ENCODE results near the gene INSRR. TPM values are rescaled to one million over a fixed set of nuclear protein-coding genes. Genes with fewer than 3 reads are reported as not detected.

INSRR gene
- total RNA-seq, 2 donors from 2014 or later: under 0.01 TPM; not detected in 1

DNA sequence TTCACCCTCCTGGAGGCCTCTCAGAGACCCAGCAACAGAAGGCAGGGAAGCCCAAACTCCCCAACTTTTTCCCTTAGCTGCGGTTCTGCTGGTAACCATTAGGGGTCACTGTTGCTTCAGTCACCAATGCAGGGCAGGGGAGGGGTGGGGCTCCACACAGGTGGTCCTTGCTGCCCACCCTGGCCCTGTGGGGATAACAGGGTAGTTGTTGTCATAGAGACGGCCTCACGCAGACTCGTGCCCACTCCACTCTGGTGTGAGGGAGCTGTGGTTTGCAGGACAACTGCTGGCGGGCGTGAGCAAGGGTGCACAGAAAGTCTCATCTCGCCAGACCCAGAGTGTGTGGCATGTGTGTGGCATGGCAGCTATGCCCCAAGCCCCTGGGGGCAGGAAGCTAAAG lies 19.9 kb downstream of the INSRR start:
- ATAC-seq: peak; percentile 45
- no peaks in the 10 kb centered on the region for H3K9me3 ChIP-seq
- intact Hi-C loops (cut with DNase I): no loop called here
- H3K4me1 ChIP-seq: no peaks in the 10 kb centered on the region
- no peaks in the 10 kb centered on the region for H3K36me3 ChIP-seq (replicated peaks in 1 of 2; ENCODE audit: insufficient read depth in 1 of 2, low read depth in 2 of 2)
- H3K27me3 ChIP-seq: peaks cover 0 to 4% of the 10 kb centered on the region in 2 donors
- DNase-seq: peak in 3 of 4 donors; percentile 20 to 43 (median 42)
- no peak overlapping the region for H3K27ac ChIP-seq
- no peak overlapping the region for H3K4me3 ChIP-seq
- TF ChIP-seq, protein P1, sequence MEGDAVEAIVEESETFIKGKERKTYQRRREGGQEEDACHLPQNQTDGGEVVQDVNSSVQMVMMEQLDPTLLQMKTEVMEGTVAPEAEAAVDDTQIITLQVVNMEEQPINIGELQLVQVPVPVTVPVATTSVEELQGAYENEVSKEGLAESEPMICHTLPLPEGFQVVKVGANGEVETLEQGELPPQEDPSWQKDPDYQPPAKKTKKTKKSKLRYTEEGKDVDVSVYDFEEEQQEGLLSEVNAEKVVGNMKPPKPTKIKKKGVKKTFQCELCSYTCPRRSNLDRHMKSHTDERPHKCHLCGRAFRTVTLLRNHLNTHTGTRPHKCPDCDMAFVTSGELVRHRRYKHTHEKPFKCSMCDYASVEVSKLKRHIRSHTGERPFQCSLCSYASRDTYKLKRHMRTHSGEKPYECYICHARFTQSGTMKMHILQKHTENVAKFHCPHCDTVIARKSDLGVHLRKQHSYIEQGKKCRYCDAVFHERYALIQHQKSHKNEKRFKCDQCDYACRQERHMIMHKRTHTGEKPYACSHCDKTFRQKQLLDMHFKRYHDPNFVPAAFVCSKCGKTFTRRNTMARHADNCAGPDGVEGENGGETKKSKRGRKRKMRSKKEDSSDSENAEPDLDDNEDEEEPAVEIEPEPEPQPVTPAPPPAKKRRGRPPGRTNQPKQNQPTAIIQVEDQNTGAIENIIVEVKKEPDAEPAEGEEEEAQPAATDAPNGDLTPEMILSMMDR (IDR thresholded peaks at IDR 0.05): peak; percentile 78 to 91 (median 87)
- TF ChIP-seq POLR2A (IDR thresholded peaks at IDR 0.05): no peak
- 11 to 20% methylated on average over 3 to 7 of the region's 7 CpGs for WGBS, 2 donors

DNA sequence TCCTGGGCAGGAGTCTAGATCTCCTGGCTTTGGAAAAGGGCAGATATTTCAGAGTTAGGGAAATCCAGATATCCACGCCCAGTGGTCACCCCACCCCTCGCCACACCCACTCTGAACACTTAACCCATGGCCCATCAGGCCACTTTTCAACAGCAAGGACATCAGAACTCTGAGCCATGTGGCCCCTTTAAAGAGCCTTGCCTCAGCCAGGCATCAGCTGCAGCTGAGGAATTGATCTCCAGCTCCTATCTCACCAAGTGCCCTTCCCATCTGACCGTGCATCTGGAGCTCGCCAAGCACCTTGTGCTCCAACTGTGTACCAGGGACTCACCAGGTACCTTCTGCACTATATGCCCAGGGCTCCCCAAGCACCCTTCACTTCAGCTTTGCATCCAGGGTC lies 22.0 kb downstream of the INSRR start:
- DNase-seq (no peak), ATAC-seq (peak; percentile 17)
- 56 to 63% methylated on average over 4 of the region's 4 CpGs for WGBS, 2 donors

DNA sequence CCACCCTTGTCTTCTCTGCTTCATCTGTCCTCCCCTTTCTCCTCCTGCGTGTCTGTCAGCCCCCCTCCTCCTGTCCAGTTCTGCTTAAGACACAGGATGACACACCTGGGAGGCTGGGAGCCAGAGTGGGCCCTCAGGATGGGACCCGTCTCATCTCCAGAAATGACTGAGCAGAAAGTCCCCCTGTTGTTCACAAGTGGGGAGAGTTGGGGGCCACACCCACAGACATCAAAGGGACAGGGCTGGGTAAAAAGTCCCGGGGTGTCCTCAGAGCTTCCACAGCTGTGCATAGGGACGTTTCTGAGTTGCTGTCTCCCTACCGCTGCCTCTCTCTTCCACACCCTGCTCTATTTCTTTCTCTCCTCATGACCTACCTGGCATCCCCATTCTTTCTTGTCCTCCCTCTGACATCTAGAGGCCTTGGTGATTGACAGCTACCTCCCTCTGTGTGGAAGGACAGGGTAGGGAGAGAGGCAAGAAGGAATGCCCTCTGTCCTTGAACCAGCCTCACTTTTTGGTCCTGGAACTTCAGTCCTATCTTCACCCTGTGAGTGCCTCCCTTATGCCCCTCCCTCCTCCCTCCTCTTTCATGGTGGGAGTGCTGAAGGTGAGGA lies 22.8 kb downstream of the INSRR start:
- intact Hi-C loops (cut with DNase I): no loop called here
- no peak overlapping the region for H3K27ac ChIP-seq
- no peak overlapping the region for H3K4me3 ChIP-seq
- no peaks in the 10 kb centered on the region for H3K9me3 ChIP-seq
- H3K36me3 ChIP-seq (replicated peaks in 1 of 2; ENCODE audit: insufficient read depth in 1 of 2, low read depth in 2 of 2): no peaks in the 10 kb centered on the region
- TF ChIP-seq, protein P1 (IDR thresholded peaks at IDR 0.05): no peak
- no peaks in the 10 kb centered on the region for H3K27me3 ChIP-seq
- H3K4me1 ChIP-seq: no peaks in the 10 kb centered on the region
- 47 to 59% methylated on average over 5 of the region's 5 CpGs for WGBS, 2 donors
- no peak for ATAC-seq
- no peak for DNase-seq

More for the DNA sequence above, 22.0 kb downstream of the INSRR start:
- Histone ChIP-seq H3K36me3 (replicated peaks in 1 of 2; ENCODE audit: insufficient read depth in 1 of 2, low read depth in 2 of 2) (no peaks in the 10 kb centered on the region), H3K27ac (no peak overlapping the region), H3K9me3 (no peaks in the 10 kb centered on the region), H3K27me3 (no peaks in the 10 kb centered on the region), H3K4me3 (no peak overlapping the region), H3K4me1 (no peaks in the 10 kb centered on the region)
- intact Hi-C loops (cut with DNase I): no loop called here
- TF ChIP-seq, protein P1 (IDR thresholded peaks at IDR 0.05): no peak
- TF ChIP-seq POLR2A (IDR thresholded peaks at IDR 0.05): no peak

DNA sequence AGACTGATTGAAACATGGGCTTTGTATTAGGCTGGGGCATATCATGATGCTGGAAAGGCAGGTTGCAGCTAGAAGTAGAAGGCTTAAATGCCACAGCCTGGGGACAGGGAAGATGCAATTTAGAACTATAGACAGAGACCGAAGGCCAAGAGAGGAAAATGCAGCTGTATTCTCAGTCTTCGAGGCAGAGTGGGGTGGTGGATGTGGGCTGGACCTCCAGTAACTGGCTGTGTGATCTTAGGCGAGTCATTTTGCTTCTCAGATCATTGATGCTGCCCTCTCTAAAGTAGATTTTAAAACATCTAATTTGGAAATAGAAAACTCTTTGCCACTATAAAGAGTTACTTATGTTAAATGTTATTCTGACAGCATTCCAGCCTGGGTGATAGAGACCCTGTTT lies 24.6 kb downstream of the INSRR start:
- H3K36me3 ChIP-seq (replicated peaks in 1 of 2; ENCODE audit: insufficient read depth in 1 of 2, low read depth in 2 of 2): no peaks in the 10 kb centered on the region
- 63 to 74% methylated on average over 3 of the region's 3 CpGs for WGBS, 2 donors
- TF ChIP-seq, protein P1 (IDR thresholded peaks at IDR 0.05): no peak
- TF ChIP-seq POLR2A (IDR thresholded peaks at IDR 0.05): no peak
- no peak overlapping the region for H3K27ac ChIP-seq
- ATAC-seq (no peak), DNase-seq (no peak)
- intact Hi-C loops (cut with DNase I): no loop called here
- no peaks in the 10 kb centered on the region for H3K4me1 ChIP-seq
- no peak overlapping the region for H3K4me3 ChIP-seq
- H3K27me3 ChIP-seq: no peaks in the 10 kb centered on the region
- no peaks in the 10 kb centered on the region for H3K9me3 ChIP-seq

DNA sequence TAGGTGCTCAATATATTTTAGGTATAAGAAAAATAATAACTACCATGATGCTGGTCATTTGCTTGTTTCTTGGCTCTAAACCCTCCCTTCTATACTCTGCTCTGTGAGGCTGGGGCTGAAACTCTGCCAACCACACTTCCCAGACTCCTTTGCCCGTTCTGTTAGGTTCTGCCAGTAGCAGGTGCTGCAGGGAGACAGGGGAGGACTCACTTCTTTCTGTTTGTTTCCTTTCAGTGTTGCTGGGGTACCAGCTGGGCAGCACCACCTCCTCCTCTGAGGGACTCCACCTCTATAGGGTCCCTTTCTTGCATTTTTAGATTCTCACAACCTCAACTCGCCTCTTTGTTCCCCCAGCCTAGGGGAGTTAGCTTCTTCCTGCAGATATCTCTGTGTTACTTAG lies 25.3 kb downstream of the INSRR start:
- Histone ChIP-seq H3K27ac (no peak overlapping the region), H3K4me3 (no peak overlapping the region), H3K36me3 (replicated peaks in 1 of 2; ENCODE audit: insufficient read depth in 1 of 2, low read depth in 2 of 2) (no peaks in the 10 kb centered on the region), H3K27me3 (no peaks in the 10 kb centered on the region), H3K4me1 (no peaks in the 10 kb centered on the region), H3K9me3 (no peaks in the 10 kb centered on the region)
- ATAC-seq (no peak), DNase-seq (peak in 1 of 4 donors; percentile 42)
- intact Hi-C loops (cut with DNase I): no loop called here
- 24 to 47% methylated on average over 2 of the region's 2 CpGs for WGBS, 2 donors
- TF ChIP-seq POLR2A (IDR thresholded peaks at IDR 0.05): no peak
- TF ChIP-seq, protein P1 (IDR thresholded peaks at IDR 0.05): no peak

Measured in body of pancreas (tissue), 4 donors.